Gastroesophageal sphincter (tissue), 3 donors: ENCODE results near the gene PPP3CA.

ENCODE experiments used
- CTCF ChIP-seq, 4 experiments: fragments of 200-600 bp in 2 of 4; fragments of 450-650 bp in 2 of 4; sonication (generic) in 1 of 4; IDR thresholded peaks; one replicate each; pipeline ENCODE4 v1.5.1; 2017 to 2019; ENCODE audit warnings: antibody characterized with exemption in 4 of 4, mild to moderate bottlenecking in 2 of 4, moderate library complexity in 2 of 4
- POLR2A ChIP-seq, 2 donors: fragments of 450-650 bp; IDR thresholded peaks; one replicate each; pipeline ENCODE4 v1.6.1; 2017; ENCODE audit warnings: antibody characterized with exemption in 2 of 2, mild to moderate bottlenecking in 2 of 2, moderate library complexity in 1 of 2

GRCh38 chr4:101160792-101161592 lies 186.3 kb downstream of the PPP3CA start:
- TF ChIP-seq CTCF (IDR thresholded peaks at IDR 0.05), result no peak
- TF ChIP-seq POLR2A (IDR thresholded peaks at IDR 0.05), result no peak
